Measurements from ENCODE around the gene FGD5.

Gene FGD5

DNA sequence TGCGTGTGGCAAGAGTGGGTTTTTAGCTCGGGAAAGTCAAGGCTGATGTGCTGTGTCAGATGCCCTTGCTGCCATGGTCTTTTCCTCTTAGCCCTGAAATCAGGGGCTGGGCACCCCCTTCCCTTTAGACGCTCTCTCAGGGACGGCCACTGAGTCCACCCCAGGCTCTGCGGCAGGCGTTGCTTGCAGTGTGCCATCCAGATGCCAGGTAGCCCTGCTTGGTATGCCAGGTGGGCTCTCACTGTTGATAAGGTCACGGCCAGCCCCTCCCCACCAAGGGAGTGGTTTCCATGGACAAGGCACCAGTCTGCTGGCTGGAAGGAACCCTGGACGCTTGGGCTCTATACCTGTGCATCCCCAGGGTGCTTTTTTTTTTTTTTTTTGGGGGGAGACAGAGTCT is 24.6 kb downstream of the FGD5 start:
- no peak overlapping the region for H3K9ac ChIP-seq (ENCODE audit: low read length)
- peaks cover 12% of the 10 kb centered on the region; the same call in 1 of the 2 replicates for H3K27me3 ChIP-seq (replicated peaks; ENCODE audit: insufficient read depth, low read length)
- H3K9me3 ChIP-seq (replicated peaks; ENCODE audit: insufficient read depth, low read length): no peaks in the 10 kb centered on the region
- DNase-seq: no peak
- H3K27ac ChIP-seq (ENCODE audit: low read length): no peak overlapping the region
- H3K4me3 ChIP-seq (ENCODE audit: low read length): no peak overlapping the region
- no peaks in the 10 kb centered on the region for H3F3A ChIP-seq (ENCODE audit: insufficient read depth, low read length)
- H2AFZ ChIP-seq (ENCODE audit: low read length): no peak overlapping the region
- H3K4me2 ChIP-seq (ENCODE audit: low read depth, low read length): no peak overlapping the region
- H3K4me1 ChIP-seq (ENCODE audit: low read length): 0 out of 2 replicates have a peak, but pooled peaks cover 6% of the 10 kb centered on the region
- H4K20me1 ChIP-seq (ENCODE audit: insufficient read depth, low read length): no peaks in the 10 kb centered on the region
- H3K79me2 ChIP-seq (ENCODE audit: low read length): no peaks in the 10 kb centered on the region
- H3K36me3 ChIP-seq (replicated peaks; ENCODE audit: insufficient read depth, low read length): no peaks in the 10 kb centered on the region
- TF ChIP-seq EZH2phosphoT487 (IDR thresholded peaks at IDR 0.05; ENCODE audit: low read length): no peak
- TF ChIP-seq, protein P1, sequence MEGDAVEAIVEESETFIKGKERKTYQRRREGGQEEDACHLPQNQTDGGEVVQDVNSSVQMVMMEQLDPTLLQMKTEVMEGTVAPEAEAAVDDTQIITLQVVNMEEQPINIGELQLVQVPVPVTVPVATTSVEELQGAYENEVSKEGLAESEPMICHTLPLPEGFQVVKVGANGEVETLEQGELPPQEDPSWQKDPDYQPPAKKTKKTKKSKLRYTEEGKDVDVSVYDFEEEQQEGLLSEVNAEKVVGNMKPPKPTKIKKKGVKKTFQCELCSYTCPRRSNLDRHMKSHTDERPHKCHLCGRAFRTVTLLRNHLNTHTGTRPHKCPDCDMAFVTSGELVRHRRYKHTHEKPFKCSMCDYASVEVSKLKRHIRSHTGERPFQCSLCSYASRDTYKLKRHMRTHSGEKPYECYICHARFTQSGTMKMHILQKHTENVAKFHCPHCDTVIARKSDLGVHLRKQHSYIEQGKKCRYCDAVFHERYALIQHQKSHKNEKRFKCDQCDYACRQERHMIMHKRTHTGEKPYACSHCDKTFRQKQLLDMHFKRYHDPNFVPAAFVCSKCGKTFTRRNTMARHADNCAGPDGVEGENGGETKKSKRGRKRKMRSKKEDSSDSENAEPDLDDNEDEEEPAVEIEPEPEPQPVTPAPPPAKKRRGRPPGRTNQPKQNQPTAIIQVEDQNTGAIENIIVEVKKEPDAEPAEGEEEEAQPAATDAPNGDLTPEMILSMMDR (IDR thresholded peaks at IDR 0.05; ENCODE audit: low read length): no peak
- H3K9me2 ChIP-seq (replicated peaks; ENCODE audit: insufficient read depth, low read length): no peaks in the 10 kb centered on the region

DNA sequence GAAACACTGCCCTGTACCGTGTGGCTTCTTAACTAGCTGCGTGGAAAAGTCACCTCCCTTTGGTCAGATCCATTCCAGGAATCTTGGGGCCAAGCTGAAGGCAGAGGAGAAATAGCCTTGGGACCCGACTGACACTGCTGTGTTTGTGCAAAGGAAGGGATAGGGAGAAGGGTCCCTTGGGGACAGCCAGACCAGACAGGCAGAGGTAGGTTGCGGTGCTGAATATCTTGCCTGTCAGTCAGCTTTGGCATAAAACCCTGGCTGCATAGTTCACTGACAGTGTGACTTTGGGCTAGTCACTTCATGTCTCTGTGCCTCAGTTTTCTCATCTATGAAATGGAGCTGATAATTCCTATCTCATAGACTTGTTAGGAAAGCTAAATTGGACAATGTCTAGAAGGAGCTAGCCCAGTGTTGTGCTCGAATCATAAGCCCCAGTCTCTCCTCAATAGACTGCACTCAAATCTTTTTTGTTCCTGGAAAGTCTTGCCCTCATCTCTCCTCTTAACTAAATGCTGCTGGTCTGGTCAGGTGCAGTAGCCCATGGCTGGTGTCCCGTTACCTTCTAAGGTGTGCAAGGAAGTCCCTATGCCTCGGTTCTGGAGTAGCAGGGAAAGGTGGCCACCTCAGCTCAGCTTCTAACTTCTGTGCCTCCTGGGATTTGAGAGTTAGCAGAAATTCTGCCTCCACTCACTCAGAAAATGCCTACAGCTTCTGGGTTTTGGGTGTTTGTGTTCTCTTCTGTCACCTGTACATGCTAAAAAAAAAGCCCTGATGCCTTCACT is 25.8 kb downstream of the FGD5 start:
- no peaks in the 10 kb centered on the region for H3F3A ChIP-seq (ENCODE audit: insufficient read depth, low read length)
- no peaks in the 10 kb centered on the region for H3K79me2 ChIP-seq (ENCODE audit: low read length)
- no peak overlapping the region for H3K27ac ChIP-seq (ENCODE audit: low read length)
- H3K27me3 ChIP-seq (replicated peaks; ENCODE audit: insufficient read depth, low read length): peaks cover 12% of the 10 kb centered on the region; the same call in 1 of the 2 replicates
- H3K36me3 ChIP-seq (replicated peaks; ENCODE audit: insufficient read depth, low read length): no peaks in the 10 kb centered on the region
- no peak overlapping the region for H3K9ac ChIP-seq (ENCODE audit: low read length)
- H3K9me2 ChIP-seq (replicated peaks; ENCODE audit: insufficient read depth, low read length): no peaks in the 10 kb centered on the region
- no peaks in the 10 kb centered on the region for H3K9me3 ChIP-seq (replicated peaks; ENCODE audit: insufficient read depth, low read length)
- no peak overlapping the region for H2AFZ ChIP-seq (ENCODE audit: low read length)
- H3K4me3 ChIP-seq (ENCODE audit: low read length): no peak overlapping the region
- no peak for DNase-seq
- H3K4me2 ChIP-seq (ENCODE audit: low read depth, low read length): no peak overlapping the region
- TF ChIP-seq EZH2phosphoT487 (IDR thresholded peaks at IDR 0.05; ENCODE audit: low read length) (no peak), EZH2 (optimal IDR thresholded peaks at IDR 0.05; ENCODE audit: low read depth, low read length) (no peak)
- TF ChIP-seq, protein P1 (IDR thresholded peaks at IDR 0.05; ENCODE audit: low read length): no peak
- H3K4me1 ChIP-seq (ENCODE audit: low read length): 0 out of 2 replicates have a peak, but pooled peaks cover 6% of the 10 kb centered on the region
- no peaks in the 10 kb centered on the region for H4K20me1 ChIP-seq (ENCODE audit: insufficient read depth, low read length)

DNA sequence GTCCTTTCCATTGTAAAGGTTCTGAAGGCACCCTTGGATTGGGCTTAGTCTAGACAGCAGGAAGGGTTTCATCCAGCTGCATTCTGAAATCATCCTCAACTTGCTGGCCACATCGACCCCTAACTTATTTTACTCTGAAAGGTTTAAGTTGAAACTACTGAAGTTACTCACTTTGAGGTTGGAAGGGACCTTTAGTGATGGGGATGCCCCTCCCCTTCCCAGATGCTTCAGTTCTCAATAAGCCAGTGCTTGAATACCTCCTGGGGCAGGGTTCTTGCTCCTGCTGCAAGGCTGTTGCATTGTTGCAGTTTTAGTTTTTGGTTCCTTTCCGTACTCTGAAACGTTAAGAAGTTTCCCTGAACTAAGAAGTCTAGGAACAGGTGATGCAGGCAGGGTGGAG is 26.4 kb downstream of the FGD5 start:
- H4K20me1 ChIP-seq (ENCODE audit: insufficient read depth, low read length): no peaks in the 10 kb centered on the region
- no peak overlapping the region for H3K4me2 ChIP-seq (ENCODE audit: low read depth, low read length)
- H3K4me1 ChIP-seq (ENCODE audit: low read length): 0 out of 2 replicates have a peak, but pooled peaks cover 6% of the 10 kb centered on the region
- peaks cover 12% of the 10 kb centered on the region; the same call in 1 of the 2 replicates for H3K27me3 ChIP-seq (replicated peaks; ENCODE audit: insufficient read depth, low read length)
- no peak overlapping the region for H3K9ac ChIP-seq (ENCODE audit: low read length)
- no peaks in the 10 kb centered on the region for H3K79me2 ChIP-seq (ENCODE audit: low read length)
- TF ChIP-seq EZH2phosphoT487 (IDR thresholded peaks at IDR 0.05; ENCODE audit: low read length): no peak
- no peak for TF ChIP-seq EZH2 (optimal IDR thresholded peaks at IDR 0.05; ENCODE audit: low read depth, low read length)
- TF ChIP-seq, protein P1 (IDR thresholded peaks at IDR 0.05; ENCODE audit: low read length): no peak
- no peak overlapping the region for H3K4me3 ChIP-seq (ENCODE audit: low read length)
- DNase-seq: no peak
- H3K27ac ChIP-seq (ENCODE audit: low read length): no peak overlapping the region
- no peaks in the 10 kb centered on the region for H3F3A ChIP-seq (ENCODE audit: insufficient read depth, low read length)
- no peaks in the 10 kb centered on the region for H3K9me3 ChIP-seq (replicated peaks; ENCODE audit: insufficient read depth, low read length)
- no peak overlapping the region for H2AFZ ChIP-seq (ENCODE audit: low read length)
- no peaks in the 10 kb centered on the region for H3K9me2 ChIP-seq (replicated peaks; ENCODE audit: insufficient read depth, low read length)
- no peaks in the 10 kb centered on the region for H3K36me3 ChIP-seq (replicated peaks; ENCODE audit: insufficient read depth, low read length)
